HG03442 (cell line): ENCODE measurements around the gene RERE.
A peak's percentile ranks its signal among the peaks of the same experiment; 100 is the strongest.
"Not testable (repeated sequence)": the region's sequence is repeated elsewhere in the genome, so short reads cannot be mapped to it uniquely, and the experiment has no call there.

Experiments
- ATAC-seq: cut with Tn5 transposase; IDR thresholded peaks from one replicate; pipeline ENCODE4 v1.9.1; 2021; ENCODE audit warnings: mild to moderate bottlenecking, moderate library complexity; ENCODE audit not compliant: unreplicated experiment

RERE gene

DNA sequence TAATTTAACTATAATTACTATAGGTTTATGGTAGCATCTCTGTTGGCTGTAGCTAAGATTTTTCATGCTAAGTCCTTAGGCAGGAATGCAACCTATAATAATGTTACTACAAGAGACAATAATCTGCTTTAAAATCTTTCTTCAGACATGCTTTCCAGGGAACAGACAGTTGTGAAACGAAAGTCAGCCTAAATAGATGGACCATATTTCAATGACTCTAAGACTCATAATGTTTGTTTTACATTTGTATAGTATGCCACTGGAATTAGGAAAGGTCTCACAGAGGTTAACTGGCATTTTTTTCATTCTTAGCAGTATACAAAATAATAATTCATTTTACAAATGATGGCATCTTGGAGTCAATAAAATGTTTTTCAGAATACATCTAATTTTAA lies 8.1 kb downstream of the RERE start:
- ATAC-seq, result no peak

DNA sequence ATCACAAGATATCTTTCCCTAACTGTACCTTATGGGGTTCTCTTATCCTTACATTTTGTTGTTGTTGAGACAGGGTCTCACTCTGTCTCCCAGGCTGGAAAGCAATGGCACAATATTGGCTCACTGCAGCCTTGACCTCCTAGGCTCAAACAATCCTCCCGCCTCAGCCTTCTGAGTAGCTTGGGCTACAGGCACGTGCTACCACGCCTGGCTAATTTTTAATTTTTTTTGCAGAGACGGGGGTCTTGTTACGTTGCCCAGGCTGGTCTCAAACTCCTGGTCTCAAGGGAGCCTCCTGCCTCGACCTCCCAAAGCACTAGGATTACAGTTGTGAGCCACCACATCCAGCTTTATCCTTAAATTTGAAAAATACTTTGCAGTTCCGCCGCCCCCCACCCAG lies 10.4 kb downstream of the RERE start:
- no peak for ATAC-seq

DNA sequence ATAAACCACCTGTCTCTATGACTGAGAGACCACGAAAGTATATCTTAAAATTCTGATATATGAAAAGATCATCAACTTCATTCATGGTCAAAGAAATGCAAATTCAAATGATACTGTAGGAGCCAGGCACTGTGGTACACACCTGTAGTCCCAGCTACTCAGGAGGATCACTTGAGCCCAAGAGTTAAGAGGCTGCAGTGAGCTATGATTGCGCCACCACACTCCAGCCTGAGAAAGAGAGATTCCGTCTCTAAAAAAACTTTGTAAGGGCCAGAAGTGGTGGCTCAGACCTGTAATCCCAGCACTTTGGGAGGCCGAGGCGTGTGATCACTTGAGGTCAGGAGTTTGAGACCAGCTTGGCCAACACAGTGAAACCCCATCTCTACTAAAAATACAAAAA lies 17.0 kb downstream of the RERE start:
- ATAC-seq, result no peak

DNA sequence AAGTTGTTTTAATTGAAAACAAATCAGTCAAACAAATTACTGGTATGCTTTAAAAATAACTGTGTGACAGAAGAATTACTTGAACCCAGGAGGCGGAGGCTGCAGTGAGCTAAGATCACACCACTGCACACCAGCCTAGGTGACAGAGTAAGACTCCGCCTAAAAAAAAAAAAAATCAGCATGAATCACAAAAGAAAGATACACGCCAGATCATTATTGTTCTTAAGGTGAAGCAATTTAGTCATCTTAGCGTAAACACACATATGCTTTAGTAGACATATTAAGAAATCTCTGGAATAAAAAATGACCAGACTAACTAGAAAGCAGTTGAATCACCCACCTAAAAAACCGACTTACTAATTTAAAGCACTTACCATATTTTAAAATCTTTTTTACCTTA lies 20.2 kb downstream of the RERE start:
- no peak for ATAC-seq

DNA sequence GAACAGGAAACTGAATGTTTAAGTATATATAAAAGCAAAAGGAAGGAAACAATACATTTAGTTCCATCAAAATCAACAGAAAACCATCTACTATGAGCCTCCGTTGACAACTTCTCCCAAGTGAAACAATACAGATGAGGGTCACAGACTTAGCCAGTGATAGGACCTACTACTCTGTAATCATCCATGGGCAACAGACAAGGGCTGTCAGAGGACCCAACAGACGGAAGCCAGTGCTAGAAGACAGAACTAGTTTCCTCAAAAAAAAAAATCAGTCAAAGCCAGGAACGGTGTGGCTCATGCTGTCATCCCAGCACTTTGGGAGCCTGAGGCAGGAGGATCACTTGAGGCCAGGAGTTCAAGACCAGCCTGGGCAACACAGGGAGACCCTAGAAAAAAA lies 20.6 kb downstream of the RERE start:
- no peak for ATAC-seq

DNA sequence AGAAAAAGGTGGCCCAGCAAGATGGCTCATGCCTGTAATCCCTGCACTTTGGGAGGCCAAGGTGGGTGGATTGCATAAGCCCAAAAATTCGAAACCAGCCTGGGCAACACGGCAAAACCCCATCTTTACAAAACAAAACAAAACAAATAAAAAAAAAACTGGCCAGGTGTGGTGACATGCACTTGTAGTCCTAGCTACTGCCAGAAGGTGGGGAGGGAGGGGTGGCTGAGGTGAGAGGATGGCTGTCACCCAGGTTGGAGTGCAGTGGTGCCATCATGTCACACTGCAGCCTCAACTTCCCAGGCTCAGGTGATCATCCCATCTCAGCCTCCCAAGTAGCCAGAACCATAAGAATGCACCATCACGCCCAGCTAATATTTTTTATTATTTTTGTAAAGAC lies 22.8 kb downstream of the RERE start:
- no peak for ATAC-seq

DNA sequence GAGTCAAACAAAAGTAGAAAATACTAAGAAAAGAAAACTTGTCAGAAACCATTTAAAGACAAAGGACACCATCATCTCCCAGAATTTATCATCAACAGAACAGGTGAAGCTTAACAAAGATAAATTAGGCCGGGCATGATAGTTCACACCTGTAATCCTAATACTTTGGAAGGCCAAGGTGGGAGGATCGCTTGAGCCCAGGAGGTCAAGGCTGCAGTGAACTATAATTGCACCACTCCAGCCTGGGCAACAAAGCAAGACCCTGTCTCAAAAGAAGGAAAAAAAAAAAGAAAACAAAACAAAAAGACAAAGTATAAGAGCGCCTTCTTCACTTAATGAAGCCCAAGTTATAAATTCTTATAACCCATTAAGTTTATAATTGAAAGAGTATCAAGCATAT lies 25.6 kb downstream of the RERE start:
- ATAC-seq, result no peak

DNA sequence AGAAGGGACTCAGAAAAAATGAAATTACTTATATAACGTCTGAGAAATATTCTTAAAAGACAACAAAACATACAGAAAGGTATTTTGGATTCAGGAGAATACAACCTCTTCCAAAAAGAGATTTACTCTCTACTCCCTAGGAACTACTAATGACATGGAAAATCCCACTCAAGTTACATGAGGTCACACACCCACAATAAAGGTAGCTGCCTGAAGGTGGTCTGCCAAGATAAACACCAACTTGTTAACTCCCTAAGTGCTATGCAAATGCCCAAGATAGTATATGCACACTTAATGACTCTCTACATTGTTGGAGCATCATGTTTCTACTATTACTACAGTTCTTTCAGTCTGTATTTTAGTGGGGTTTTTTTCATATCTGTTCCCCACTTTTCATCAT lies 26.5 kb downstream of the RERE start:
- no peak for ATAC-seq

DNA sequence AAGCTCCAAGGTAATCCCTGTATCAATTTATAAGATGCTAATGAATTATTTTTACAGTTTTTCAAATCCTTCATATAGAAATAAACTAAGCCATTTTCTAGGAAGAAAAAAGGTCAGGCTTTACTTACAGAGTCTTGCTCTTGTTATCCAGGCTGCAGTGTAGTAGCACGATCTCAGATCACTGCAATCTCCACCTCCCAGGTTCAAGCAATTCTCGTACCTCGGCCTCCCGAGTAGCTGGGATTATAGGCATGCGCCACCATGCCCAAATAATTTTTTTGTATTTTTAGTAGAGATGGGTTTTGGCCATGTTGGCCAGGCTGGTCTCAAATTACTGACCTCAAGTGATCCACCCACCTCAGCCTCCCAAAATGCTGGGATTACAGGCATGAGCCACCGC lies 27.0 kb downstream of the RERE start:
- no peak for ATAC-seq

DNA sequence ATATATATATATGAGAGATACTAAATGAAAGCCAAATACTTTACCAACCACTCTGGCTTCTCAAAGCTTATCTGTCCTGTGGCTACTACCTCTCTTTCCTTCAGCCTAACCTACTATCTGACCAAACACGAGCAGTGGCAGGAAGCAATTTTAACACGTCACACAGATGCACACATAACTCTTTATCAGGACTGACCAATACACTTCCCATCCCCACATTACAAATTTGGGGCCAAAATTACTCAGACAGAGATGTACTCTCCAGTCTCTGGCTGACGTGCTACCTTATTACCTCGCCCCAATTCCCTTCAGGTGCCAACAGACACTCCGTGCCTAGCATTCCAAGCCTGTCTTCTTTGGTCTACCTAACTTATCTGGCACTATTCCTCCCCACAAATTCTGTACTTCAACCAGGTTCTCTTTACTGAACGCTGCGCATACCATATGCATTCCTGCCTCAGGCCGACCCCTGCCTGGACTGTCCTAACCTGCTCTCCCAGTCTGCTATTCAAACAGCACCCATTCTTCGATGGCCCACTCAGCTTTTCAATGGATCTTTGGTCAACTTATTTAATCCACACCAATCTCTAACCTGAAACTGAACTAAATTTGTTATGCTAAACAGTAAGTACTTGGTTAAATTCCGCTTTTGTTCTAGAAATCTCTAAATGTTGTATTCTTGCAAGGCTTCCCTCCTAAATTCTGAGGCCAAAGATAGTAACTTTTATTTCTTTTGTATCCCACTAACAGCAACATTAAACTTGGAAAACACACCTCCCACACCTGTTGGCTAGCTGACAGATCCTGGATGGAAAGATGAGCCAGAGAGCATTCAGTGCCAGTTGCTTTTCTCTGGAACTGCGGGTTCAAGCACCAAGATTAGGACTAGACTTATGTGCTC lies 27.9 kb downstream of the RERE start:
- ATAC-seq, result no peak

DNA sequence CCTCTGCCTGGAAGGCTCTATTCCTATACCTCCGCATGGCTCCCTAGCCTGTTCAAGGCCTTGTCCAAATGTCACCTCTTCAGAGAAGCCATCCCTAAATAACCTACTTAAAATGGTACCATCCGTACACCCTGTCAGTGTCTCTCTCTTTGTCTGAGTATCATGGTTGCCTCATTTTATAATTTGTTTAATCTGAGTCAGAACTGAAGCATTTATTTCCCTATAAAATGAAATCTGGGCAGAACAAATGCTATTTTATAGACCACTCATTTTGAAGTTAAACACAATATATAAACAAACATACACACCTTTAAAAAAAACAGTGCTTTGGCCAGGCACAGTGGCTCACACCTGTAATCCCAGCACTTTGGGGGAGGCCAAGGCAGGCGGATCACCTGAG lies 30.2 kb downstream of the RERE start:
- no peak for ATAC-seq

DNA sequence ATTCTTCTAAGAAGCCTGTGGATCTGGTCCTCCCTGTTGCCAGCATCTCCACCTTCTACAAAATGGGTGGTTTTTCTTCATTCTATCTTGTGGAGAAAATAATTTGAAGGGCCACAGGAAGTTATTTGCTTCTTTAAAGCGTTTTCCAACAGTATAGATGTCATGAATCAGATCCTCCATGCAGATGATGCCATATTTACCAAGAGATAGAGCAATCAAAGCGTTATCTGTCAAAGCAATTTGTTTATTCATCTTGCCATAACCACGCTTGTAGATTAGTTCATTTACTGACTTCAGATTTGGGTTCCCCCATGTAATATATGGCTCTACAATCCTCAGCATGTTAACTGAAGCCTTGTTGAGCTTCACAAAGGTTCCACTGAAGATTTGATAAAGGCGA lies 31.2 kb downstream of the RERE start:
- ATAC-seq, result not testable (repeated sequence)

DNA sequence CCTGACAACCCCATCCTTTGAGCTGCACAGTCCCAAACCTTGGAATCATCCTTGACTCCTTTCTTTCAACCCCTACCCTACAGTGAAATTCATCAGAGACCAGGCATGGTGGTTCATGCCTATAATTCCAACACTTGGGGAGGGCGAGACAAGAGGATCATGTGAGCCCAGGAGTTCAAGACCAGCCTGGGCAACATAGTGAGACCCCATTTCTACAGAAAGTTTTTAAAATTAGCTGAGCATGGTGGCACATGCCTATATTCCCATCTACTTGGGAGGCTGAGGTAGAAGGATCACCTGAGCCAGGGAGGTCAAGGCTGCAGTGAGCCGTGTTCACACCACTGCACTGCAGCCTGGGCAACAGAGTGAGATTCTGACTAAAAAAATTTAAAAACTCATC lies 34.5 kb downstream of the RERE start:
- no peak for ATAC-seq

DNA sequence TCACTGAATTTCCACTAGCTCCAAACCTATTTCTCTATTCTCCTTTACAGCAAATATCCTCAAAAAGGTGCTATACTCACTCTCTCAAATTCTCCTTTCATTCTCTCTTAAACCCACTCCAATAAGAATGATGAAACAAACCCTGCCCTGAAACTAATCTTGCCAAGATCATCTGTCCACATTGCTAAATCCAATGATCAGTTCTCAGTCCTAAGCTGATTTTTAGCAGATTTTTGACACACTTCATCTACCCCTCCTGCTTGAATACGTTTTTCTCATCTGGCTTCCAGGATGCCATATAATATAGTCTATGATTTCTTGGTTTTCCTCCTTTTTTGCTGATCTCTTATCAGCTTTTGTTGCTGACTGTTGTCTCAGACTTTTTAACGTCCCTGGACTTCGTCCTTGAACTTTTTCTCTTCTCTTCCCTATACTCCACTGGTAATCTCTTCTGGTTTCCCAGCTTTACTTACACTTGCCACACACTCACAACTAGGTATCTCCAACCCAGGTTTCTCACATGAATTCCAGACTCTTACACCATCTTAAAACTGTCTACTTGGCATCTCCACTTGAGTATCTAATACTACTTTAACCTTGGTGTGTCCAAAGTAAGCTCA lies 35.3 kb downstream of the RERE start:
- ATAC-seq, result no peak

DNA sequence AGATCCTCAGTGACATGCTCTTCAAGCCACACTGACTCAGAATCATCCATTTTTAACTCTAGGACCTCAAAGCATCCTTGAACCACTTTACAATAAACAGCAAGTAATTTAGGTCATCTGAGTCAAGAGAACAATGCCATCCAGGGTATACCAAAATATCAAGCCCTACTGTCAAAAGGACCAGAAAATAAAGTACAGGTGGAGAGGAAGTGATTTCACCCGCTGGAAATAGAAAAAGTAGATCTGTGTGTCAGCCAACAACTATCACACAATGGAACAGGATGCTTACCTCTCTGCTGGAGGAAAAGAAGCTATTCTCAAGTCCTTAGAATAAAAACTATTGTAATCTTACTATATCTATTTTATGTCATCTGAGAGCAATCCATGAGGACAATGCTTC lies 37.0 kb downstream of the RERE start:
- no peak for ATAC-seq

DNA sequence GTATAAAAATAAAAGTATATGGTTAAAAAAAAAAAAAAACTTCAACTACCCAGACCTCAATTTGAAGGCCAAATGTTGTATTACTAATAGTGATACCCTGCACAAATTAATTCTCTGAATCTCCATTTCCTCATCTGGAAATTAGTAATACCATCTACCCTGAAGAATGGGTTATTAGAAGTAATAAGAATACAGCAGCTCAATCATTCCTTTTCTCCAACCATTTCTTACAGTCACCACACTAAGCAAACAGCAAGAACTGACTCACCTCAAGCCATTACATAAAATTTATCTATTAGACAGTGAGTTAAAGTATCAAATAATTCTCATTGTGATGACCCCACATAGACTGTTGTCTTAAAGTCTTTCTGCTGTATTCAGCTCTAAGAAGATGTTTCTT lies 39.6 kb downstream of the RERE start:
- ATAC-seq, result no peak

DNA sequence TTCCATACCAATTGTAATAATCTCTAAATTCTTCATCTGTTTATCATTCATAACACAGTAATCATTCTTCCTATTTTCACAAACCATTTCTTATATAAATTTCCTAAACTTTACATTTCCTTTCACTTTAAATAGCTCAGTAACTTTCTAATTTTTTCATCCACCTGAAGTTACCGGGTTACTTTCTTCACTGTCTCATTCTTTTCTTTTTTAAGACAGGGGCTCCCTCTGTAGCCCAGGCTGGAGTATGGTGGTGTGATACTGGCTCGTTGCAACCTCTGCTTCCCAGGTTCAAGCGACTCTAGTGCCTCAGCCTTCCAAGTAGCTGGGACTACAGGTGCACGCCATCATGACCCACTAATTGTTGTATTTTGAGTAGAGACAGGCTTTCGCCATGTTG lies 41.3 kb downstream of the RERE start:
- ATAC-seq, result no peak

DNA sequence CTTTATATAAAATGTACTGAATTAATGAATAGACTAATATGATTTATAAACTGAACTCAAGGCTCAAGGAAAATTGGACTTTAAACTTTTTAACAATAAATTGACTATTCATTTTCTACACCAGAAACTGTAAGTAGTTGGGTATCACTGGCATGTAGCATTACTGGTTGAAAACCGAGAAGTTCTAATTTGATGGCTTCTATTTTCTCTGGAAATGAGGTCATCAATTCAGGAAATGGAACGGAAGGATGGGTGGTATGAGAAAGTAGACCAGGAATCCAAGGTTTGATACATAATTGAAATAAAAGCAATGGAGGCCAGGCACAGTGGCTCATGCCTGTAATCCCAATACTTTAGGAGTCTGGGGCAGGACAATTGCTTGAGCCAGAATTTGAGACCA lies 50.4 kb downstream of the RERE start:
- ATAC-seq, result no peak

DNA sequence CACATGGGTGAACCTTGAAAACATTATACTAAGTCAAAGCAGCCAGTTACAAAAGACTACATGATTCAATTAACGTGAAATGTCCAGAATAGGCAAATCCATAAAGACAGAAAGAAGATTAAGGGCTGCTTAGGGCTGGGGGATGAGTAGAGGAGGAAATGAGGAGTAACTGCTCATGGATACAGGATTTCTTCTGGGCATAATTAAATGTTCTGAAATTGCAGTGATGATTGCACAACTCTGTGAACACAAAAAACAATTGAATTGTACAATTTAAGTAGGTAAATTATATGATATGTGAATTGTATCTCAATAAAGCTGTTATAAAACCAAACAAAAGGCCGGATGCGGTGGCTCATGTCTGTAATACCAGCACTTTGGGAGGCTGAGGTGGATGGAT lies 52.2 kb downstream of the RERE start:
- no peak for ATAC-seq

DNA sequence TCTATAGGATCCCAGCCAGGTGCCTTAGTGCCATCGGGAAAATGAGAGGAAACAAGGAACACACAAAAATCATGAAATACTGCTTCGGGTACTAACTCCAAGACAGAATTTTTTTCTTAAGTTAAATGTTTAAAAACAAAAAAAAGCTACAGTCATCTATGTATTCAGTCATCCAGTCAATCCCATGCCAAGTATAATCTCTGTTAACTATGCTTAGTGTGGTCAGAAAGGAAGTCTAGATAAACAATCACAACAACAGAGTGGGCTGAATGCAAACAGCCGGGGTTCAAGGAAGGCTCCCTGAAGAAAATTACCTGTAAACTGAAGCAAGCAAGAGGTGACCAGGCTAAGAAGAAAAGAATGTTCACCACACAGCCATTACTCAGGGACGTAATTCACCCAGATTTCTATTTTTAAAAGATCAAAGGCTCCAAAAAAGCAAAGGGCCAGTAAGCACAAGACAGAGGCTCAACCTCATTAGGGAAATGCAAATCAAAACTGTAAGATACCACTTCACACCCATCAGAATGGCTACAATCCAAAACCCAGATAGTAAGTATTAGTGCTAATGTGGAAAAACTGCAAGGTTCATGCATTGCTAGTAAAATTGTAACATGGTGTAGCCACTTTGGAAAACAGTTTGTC lies 53.0 kb downstream of the RERE start:
- peak; percentile 6 for ATAC-seq

DNA sequence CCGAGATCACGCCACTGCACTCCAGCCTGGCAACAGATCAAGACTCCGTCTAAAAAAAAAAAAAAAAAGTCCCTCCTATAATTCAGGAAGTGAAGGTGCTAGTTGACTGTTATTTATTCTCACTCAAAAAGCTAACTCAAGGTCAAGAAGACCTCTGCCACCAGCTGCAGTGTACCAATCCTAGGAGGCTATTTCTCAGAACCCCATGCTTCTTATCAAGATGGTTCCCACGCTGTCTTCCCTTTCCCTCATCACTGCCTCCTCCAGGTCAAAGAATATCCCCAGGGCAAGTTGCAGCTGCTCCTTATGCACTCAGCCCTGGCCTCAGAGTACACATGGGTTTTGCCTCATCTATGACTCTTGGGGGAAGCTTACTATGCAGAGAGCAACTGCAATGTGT lies 53.6 kb downstream of the RERE start:
- peak; percentile 52 for ATAC-seq

DNA sequence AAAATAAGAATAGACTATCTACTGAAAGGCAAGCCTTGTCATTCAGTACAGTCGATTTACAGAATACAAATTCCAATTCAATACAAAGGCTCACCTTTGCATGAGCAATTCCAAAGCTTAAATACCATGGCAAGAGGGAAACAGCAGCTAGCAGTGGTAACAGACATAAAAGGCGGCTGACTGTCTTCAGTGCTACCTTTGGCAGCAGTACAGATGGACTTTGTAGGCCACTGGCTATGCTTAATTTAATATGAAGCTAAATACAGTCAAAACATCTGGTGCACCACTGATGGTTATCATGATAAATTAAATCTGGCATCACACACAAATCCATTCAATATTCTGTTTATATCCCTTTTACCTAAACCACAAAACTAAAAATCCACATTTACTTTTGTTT lies 62.4 kb downstream of the RERE start:
- ATAC-seq, result no peak
